HepG2 (cell line): ENCODE data around the gene PCGF2. TPM values are rescaled to one million over a fixed set of nuclear protein-coding genes. Genes with fewer than 3 reads are reported as not detected.

Source experiments
- GABPB1 ChIP-seq: IDR thresholded peaks from 2 replicates; pipeline ENCODE4 v1.6.1; 2016; ENCODE audit warnings: mild to moderate bottlenecking, missing genetic modification reagents, moderate library complexity, missing compliant biosample characterization
- GRHL1 ChIP-seq: sonication (generic); formaldehyde crosslinking; conservative IDR thresholded peaks from 2 replicates; pipeline ENCODE4 v1.8.0; 2022; ENCODE audit warnings: missing genetic modification reagents
- HDAC2 ChIP-seq: sonication (generic); formaldehyde crosslinking; IDR thresholded peaks from 2 replicates; pipeline ENCODE4 v1.4.0; 2020; ENCODE audit warnings: missing genetic modification reagents
- HNRNPL ChIP-seq: fragments of 200-400 bp; formaldehyde crosslinking; IDR thresholded peaks from 2 replicates; pipeline ENCODE4 v1.6.1; 2017; ENCODE audit warnings: mild to moderate bottlenecking, low read depth, low read length
- KDM1A ChIP-seq: IDR thresholded peaks from 2 replicates; pipeline ENCODE4 v1.6.1; 2016; ENCODE audit warnings: missing compliant biosample characterization
- MATR3 ChIP-seq: sonication (generic); formaldehyde crosslinking; IDR thresholded peaks from 2 replicates; pipeline ENCODE4 v1.4.0; 2020; ENCODE audit warnings: missing genetic modification reagents
- MEIS2 ChIP-seq: sonication (generic); formaldehyde crosslinking; IDR thresholded peaks from 2 replicates; pipeline ENCODE4 v1.9.0; 2021; ENCODE audit warnings: mild to moderate bottlenecking, missing genetic modification reagents
- MIXL1 ChIP-seq: IDR thresholded peaks from 2 replicates; pipeline ENCODE4 v1.6.1; 2016
- MYNN ChIP-seq: sonication (generic); formaldehyde crosslinking; IDR thresholded peaks from 2 replicates; pipeline ENCODE4 v1.4.0; 2020; ENCODE audit warnings: mild to moderate bottlenecking, low read depth, missing genetic modification reagents
- MZF1 ChIP-seq: sonication (generic); formaldehyde crosslinking; IDR thresholded peaks from 2 replicates; pipeline ENCODE4 v1.8.1; 2023; ENCODE audit warnings: mild to moderate bottlenecking, missing genetic modification reagents, borderline replicate concordance
- NCOA1 ChIP-seq: sonication (generic); formaldehyde crosslinking; IDR thresholded peaks from 2 replicates; pipeline ENCODE4 v1.9.0; 2021; ENCODE audit warnings: missing genetic modification reagents
- NCOA5 ChIP-seq: sonication (generic); formaldehyde crosslinking; IDR thresholded peaks from 2 replicates; pipeline ENCODE4 v1.4.0; 2020; ENCODE audit warnings: missing genetic modification reagents
- NFIB ChIP-seq: sonication (generic); formaldehyde crosslinking; IDR thresholded peaks from 2 replicates; pipeline ENCODE4 v1.9.0; 2021; ENCODE audit warnings: missing genetic modification reagents, mild to moderate bottlenecking, borderline replicate concordance
- NR2F1 ChIP-seq, 2 experiments: fragments of 450-650 bp in 1 of 2; formaldehyde crosslinking in 1 of 2; IDR thresholded peaks; 2 replicates each; pipeline versions ENCODE4 v1.5.0 to v1.6.1; 2016 to 2020; ENCODE audit warnings: mild to moderate bottlenecking in 1 of 2, missing compliant biosample characterization in 1 of 2, missing genetic modification reagents in 1 of 2, moderate library complexity in 1 of 2
- PCBP2 ChIP-seq: fragments of 200-400 bp; formaldehyde crosslinking; optimal IDR thresholded peaks from 2 replicates; pipeline ENCODE3; 2018; ENCODE audit warnings: low read length, low read depth; ENCODE audit not compliant: poor library complexity, severe bottlenecking
- RFXANK ChIP-seq: IDR thresholded peaks from 2 replicates; pipeline ENCODE4 v1.6.1; 2016
- SMAD9 ChIP-seq: sonication (generic); formaldehyde crosslinking; IDR thresholded peaks from 2 replicates; pipeline ENCODE4 v1.5.1; 2020; ENCODE audit warnings: mild to moderate bottlenecking, missing genetic modification reagents
- ZNF207 ChIP-seq: fragments of 450-650 bp; IDR thresholded peaks from 2 replicates; pipeline ENCODE4 v1.6.1; 2016; ENCODE audit warnings: antibody characterized with exemption, borderline replicate concordance
- ZNF3 ChIP-seq: IDR thresholded peaks from 2 replicates; pipeline ENCODE4 v1.7.0; 2017; ENCODE audit warnings: inconsistent platforms
- ZNF329 ChIP-seq: sonication (generic); formaldehyde crosslinking; IDR thresholded peaks from 2 replicates; pipeline ENCODE4 v1.9.0; 2021; ENCODE audit warnings: low read depth, mild to moderate bottlenecking, missing genetic modification reagents
- ZNF343 ChIP-seq: sonication (generic); formaldehyde crosslinking; IDR thresholded peaks from 2 replicates; pipeline ENCODE4 v1.4.0; 2020; ENCODE audit warnings: mild to moderate bottlenecking, missing genetic modification reagents
- ZNF367 ChIP-seq: sonication (generic); formaldehyde crosslinking; IDR thresholded peaks from 2 replicates; pipeline ENCODE4 v1.4.0; 2020; ENCODE audit warnings: missing genetic modification reagents, borderline replicate concordance
- ZNF484 ChIP-seq: sonication (generic); formaldehyde crosslinking; IDR thresholded peaks from 2 replicates; pipeline ENCODE4 v1.5.1; 2020; ENCODE audit warnings: mild to moderate bottlenecking, low read depth, missing genetic modification reagents, borderline replicate concordance
- ZNF543 ChIP-seq: sonication (generic); formaldehyde crosslinking; IDR thresholded peaks from 2 replicates; pipeline ENCODE4 v1.4.0; 2020; ENCODE audit warnings: mild to moderate bottlenecking, missing genetic modification reagents
- ZNF772 ChIP-seq: sonication (generic); formaldehyde crosslinking; IDR thresholded peaks from 2 replicates; pipeline ENCODE4 v1.5.0; 2020; ENCODE audit warnings: mild to moderate bottlenecking, missing genetic modification reagents
- polyA plus RNA-seq, 8 experiments: library from polyadenylated mRNA; depleted of rRNA in 3 of 8; stranded (reverse) in 7 of 8; unstranded in 1 of 8; fragments of >200 nt; fragmentation: Illumina TruSeq in 4 of 8; extraction: Trizol in 4 of 8; gene quantifications; 2 replicates each; pipeline versions ENCODE4 v1.2.1 to v1.2.3, GENCODE V29; 2011 to 2016; ENCODE audit warnings: low read depth in 4 of 8, missing spikeins in 1 of 8, mixed read lengths in 1 of 8; ENCODE audit not compliant: insufficient read depth in 1 of 8
- total RNA-seq, 5 experiments: library from RNA; depleted of rRNA; stranded (reverse); fragments of >200 nt; fragmentation: Illumina TruSeq; extraction: Trizol; gene quantifications; 2 replicates each; pipeline ENCODE4 v1.2.3, GENCODE V29; 2016; ENCODE audit warnings: low read depth in 1 of 5
- TF ChIP-seq, protein P1 (sequence below): sonication (generic); formaldehyde crosslinking; IDR thresholded peaks from 2 replicates; pipeline ENCODE4 v1.4.0; 2020; ENCODE audit warnings: missing genetic modification reagents, mild to moderate bottlenecking, borderline replicate concordance
- TF ChIP-seq, protein P2 (sequence below): sonication (generic); formaldehyde crosslinking; conservative IDR thresholded peaks from 2 replicates; pipeline ENCODE4 v1.8.1; 2023; ENCODE audit warnings: missing genetic modification reagents
- TF ChIP-seq, protein P3 (sequence below): sonication (generic); formaldehyde crosslinking; IDR thresholded peaks from 2 replicates; pipeline ENCODE4 v1.8.0; 2022; ENCODE audit warnings: missing genetic modification reagents, mild to moderate bottlenecking, inconsistent platforms, borderline replicate concordance

The PCGF2 gene
- total and polyA plus RNA-seq, 2 of the 13 experiments (the other 11 are each of a cell fraction or from before 2014, with no cell fraction given), result 11.6 to 29.4 TPM

- TF ChIP-seq ZNF484 (no peak), MEIS2 (CRISPR knock-in tag) (0 out of 2 replicates have a peak, but pooled peaks have one; percentile 11), RFXANK (CRISPR knock-in tag) (no peak), HDAC2 (CRISPR knock-in tag) (no peak), ZNF343 (CRISPR knock-in tag) (no peak), HNRNPL (no peak), MATR3 (no peak), ZNF543 (CRISPR knock-in tag) (peak; percentile 51; the same call in 1 of the 2 replicates), NR2F1 (CRISPR knock-in tag; IDR thresholded peaks at IDR 0.05) (no peak), KDM1A (CRISPR knock-in tag) (no peak), MIXL1 (CRISPR knock-in tag) (no peak), MYNN (CRISPR knock-in tag) (no peak), GABPB1 (CRISPR knock-in tag) (no peak), MZF1 (CRISPR knock-in tag) (no peak), NCOA5 (CRISPR knock-in tag) (no peak), NFIB (no peak), ZNF3 (CRISPR knock-in tag) (no peak), SMAD9 (CRISPR knock-in tag) (no peak), ZNF207 (no peak), NCOA1 (CRISPR knock-in tag) (no peak), ZNF367 (CRISPR knock-in tag) (no peak), PCBP2 (peak; percentile 15), ZNF329 (no peak), GRHL1 (CRISPR knock-in tag) (no peak), ZNF772 (CRISPR knock-in tag) (no peak)
- TF ChIP-seq, protein P1, sequence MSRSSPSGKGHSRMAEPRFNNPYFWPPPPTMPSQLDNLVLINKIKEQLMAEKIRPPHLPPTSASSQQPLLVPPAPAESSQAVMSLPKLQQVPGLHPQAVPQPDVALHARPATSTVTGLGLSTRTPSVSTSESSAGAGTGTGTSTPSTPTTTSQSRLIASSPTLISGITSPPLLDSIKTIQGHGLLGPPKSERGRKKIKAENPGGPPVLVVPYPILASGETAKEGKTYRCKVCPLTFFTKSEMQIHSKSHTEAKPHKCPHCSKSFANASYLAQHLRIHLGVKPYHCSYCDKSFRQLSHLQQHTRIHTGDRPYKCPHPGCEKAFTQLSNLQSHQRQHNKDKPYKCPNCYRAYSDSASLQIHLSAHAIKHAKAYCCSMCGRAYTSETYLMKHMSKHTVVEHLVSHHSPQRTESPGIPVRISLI, result no peak
- TF ChIP-seq, protein P2, sequence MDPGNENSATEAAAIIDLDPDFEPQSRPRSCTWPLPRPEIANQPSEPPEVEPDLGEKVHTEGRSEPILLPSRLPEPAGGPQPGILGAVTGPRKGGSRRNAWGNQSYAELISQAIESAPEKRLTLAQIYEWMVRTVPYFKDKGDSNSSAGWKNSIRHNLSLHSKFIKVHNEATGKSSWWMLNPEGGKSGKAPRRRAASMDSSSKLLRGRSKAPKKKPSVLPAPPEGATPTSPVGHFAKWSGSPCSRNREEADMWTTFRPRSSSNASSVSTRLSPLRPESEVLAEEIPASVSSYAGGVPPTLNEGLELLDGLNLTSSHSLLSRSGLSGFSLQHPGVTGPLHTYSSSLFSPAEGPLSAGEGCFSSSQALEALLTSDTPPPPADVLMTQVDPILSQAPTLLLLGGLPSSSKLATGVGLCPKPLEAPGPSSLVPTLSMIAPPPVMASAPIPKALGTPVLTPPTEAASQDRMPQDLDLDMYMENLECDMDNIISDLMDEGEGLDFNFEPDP (CRISPR knock-in tag), result 0 out of 2 replicates have a peak, but pooled peaks have one; percentile 82
- TF ChIP-seq, protein P3, sequence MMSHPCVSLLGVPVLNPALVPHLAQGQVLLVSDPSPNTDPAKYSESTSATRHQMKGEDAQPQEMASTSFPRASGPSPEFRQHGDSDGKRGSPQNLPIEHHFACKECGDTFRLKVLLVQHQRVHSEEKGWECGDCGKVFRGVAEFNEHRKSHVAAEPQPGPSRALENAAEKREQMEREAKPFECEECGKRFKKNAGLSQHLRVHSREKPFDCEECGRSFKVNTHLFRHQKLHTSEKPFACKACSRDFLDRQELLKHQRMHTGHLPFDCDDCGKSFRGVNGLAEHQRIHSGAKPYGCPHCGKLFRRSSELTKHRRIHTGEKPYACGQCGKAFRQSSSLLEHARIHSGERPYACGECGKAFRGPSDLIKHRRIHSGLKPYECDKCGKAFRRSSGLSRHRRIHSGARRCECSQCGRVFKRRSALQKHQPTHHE, result no peak
Measured at GRCh38 chr17:38746849-38747462, 1.2 kb downstream of the PCGF2 start (continued).
